Panc1 (cell line): ENCODE results near the gene RNMT.

ENCODE experiments used
- CTCF ChIP-seq: fragments of 450-650 bp; IDR thresholded peaks from 2 replicates; pipeline ENCODE4 v1.5.1; 2017; ENCODE audit warnings: mild to moderate bottlenecking
- POLR2AphosphoS5 ChIP-seq: IDR thresholded peaks from 2 replicates; pipeline ENCODE4 v1.6.1; 2012; ENCODE audit warnings: mild to moderate bottlenecking, low read depth, low read length, moderate library complexity
- SIN3A ChIP-seq: IDR thresholded peaks from 2 replicates; pipeline ENCODE4 v1.6.1; 2012; ENCODE audit warnings: low read depth, mild to moderate bottlenecking, low read length, moderate library complexity, borderline replicate concordance; ENCODE audit not compliant: insufficient read depth

DNA sequence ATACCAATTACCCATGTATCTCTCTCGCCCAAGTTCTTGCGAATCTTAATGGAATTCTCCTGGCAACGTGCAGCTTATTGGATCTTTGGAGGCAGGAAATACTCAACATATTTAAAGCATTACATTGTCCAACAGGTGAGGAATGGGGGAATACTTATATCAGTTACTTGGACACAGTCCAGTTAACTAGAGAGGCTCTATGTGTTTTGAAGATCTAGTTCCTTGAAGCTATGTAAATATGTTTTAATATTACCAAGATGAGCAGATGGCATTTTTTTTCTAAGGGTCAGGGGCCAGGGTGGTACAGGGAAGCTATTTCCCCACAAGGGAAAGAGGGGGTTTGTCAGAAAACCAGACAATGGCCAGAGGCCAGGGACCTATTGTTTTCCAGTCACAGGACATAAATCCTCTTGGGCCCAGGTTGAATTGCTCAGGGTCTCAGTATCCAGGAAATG lies 70.7 kb downstream of the RNMT start:
- TF ChIP-seq CTCF (no peak), SIN3A (no peak), POLR2AphosphoS5 (no peak)
